MV-4-11 (cell line): Measurements from ENCODE around the gene AGPAT2.
A peak's percentile ranks its signal among the peaks of the same experiment; 100 is the strongest.

ENCODE experiments used
- DNase-seq: peaks from one replicate; lab custom pipeline; 2025; lab: John Stamatoyannopoulos, UW

Gene AGPAT2

DNA sequence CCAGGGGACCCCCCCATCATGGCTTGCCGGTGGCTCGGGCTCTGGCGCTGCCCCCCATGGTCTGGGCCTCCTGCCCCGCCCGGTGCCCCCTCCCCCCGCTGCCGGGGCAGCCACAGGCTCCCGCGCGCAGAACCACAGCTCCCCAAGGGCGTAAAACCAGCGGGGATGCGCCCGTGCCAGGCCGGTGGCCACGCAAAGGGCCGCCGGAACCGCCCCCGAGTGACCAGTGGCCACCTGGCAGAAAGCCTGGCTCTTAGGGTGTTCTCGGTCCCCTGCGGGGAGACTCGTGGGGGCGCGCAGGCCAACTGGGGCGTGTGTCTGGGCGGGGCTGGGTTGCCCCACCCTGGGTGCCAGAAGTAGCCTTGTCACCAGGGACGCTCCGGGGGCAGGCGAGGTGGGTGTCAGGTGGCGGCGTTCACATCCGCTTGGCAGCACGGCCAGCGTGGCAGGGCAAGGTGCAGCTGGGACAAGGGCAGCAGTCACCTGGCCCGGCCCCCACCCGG lies 515 bp upstream of the AGPAT2 start:
- no peak for DNase-seq

DNA sequence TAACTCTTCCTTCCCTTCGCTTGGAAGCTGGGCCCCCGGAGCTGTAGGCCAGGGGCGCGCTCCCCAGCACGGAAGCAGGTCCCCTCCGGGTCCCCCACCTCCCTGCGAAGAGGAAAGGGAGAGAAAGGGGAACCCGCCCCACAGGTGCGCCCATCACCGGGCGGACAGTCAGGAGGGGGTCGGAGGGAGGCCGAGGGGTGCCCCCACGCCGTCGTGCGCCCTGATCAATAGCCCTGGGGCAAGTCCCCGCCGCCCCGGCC lies 793 bp downstream of the AGPAT2 start:
- DNase-seq: no peak

DNA sequence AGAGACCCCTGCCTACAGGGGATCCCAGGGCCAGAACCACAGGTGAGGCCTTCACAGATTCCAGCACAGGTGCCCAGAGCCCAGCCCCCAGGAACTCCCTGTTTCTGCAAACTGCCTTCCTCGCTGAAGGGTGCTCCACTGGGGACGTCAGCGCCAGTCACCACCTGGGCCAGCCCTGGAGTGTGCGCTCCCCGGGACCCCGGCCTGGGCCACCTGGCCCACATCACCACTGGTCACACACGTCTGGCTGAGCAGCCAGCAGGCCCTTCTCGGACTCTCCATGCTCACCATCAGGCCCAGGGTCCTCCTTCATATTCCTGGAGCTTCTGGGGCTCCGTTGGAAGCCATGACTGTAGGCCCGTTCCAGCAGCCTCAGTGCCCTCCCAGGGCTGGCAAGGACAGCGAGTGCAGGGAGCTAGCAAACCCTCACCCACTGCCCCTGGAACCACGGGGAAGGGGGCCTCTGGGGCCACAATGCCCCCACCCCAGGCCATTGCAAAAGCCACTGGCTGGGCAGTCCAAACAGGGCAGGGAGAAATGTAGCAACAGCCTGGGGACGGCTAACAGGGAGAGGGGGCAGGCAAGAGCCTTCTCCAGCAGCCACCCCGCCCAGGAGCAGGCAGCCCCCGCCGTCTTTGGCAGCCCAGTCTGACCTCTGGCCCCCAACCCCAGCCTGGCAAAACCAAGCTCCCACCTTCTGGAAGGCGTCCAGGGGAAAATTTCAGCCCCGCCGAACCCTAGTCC lies 1.3 kb downstream of the AGPAT2 start:
- DNase-seq: peak; percentile 12

DNA sequence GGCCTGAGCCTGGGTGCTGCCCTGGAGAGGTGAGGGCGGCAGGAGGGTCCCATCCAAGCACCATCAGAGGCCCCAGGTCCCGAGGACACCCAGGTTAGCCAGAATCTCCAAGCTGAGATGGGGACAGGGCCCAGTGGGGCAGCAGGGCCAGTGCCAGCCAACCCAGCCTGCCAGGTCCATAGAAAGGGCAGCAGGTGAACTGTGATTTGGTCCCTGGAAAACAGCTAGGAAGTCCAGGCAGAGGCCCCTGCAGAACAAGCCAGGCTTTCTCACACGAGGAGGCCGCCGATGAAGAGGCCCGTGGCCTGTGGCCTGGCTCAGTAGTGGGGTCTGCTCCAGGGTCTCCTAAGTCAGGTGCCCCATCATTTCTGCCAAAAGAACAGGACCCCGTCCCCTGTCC lies 2.0 kb downstream of the AGPAT2 start:
- DNase-seq: no peak

DNA sequence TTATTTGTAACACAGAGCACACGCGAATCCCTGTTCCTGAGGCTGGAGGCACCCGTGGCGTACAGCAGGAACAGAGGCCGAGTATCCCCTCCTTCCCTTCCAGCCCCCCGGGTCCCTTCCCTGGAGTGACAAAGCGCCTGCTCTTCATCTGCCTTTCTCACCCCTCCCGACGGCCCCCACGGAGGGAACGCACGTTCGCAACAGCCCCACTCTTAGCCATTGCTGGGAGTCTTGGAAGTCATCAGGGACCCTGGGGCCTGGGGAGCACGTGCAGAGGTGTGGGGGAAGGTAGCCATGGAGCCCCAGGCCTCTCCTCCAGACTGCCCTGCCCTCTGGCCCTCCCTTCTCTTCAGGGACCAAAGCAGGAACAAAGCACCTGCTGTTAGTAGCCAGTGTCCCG lies 2.5 kb downstream of the AGPAT2 start:
- no peak for DNase-seq

DNA sequence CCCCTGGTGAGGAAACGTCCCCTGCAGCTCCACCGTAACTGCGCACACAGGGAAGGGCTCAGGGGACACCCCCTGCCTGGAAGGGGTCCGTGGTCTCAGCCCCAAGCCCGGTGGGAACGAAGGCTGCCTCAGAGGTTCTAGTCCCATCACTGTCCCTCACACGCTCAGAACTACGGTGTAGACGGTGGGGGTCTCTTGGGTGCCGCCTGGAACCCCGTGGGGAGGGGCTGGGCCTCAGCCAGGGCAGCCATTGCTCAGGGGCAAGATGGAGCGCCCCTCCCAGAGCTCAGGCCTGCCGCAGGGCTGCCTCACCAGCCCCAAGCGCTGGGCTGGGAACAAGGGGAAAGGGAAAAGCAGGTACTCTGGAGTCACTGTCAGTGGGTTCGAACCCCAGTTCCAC lies 2.9 kb downstream of the AGPAT2 start:
- no peak for DNase-seq

DNA sequence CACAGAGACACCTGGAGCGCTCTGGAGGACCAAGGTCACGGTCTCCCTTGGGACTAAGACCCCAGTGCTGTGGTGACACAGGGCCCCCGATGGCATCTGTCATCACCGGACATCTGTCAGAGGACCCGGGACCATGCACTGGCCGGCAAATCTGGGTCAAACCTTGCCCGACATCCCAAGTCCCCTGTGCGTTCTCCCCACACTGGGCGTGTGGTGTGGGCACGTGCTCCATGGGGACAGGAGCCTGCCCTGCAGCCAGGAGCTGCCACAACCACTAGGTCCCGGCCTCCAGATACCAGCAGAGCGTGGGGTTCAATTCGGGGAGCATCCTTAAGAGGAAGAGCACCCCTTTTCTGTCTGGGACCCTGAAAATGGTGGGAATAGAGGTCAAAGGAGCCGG lies 3.5 kb downstream of the AGPAT2 start:
- DNase-seq: no peak

DNA sequence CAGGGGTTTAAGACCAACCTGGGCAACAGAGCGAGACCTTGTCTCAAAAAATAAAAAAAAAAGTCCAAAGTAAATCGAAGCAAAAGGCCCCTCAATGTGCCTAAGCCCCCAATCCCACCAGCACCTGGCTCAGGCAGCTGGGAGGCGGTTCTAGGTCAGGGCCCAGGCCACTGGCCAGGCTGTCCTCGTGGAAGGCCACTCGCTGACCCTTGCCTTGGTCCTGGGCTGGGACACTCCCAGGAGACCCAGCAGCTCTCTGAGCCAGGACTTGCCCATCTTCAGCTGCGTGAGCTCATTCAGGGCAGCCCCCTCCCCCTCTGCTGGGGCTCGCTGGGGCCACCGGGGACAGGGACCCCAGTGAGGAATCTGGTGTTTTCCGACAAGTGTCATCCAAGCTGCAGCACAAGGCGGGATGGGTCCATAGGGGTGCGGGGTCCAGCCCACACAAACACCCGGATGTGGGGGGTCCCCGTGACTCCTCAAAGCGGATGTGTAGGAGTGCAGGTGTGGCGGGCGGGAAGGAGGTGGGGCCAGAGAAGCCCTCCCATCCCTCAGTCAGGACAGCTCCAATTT lies 4.0 kb downstream of the AGPAT2 start:
- no peak for DNase-seq

DNA sequence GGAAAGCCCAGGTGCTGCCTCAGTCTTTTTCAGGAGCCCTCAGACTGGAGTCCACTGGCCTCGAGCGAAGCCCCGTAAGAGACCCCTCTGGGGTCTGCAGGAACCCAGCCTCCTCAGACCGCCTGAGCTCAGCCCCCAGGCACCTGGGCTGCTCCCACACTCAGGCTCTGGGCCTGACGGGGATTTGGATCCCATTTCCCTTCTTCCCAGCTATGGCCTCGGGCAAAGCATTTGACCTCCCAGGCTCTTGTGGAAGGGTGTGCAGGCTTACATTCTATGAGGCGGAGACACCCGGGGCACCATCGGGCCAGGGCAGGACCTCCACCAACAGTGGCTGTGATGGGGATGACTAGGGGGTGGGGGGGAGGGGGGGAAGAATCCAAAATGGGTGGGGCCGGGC lies 4.5 kb downstream of the AGPAT2 start:
- DNase-seq: no peak

DNA sequence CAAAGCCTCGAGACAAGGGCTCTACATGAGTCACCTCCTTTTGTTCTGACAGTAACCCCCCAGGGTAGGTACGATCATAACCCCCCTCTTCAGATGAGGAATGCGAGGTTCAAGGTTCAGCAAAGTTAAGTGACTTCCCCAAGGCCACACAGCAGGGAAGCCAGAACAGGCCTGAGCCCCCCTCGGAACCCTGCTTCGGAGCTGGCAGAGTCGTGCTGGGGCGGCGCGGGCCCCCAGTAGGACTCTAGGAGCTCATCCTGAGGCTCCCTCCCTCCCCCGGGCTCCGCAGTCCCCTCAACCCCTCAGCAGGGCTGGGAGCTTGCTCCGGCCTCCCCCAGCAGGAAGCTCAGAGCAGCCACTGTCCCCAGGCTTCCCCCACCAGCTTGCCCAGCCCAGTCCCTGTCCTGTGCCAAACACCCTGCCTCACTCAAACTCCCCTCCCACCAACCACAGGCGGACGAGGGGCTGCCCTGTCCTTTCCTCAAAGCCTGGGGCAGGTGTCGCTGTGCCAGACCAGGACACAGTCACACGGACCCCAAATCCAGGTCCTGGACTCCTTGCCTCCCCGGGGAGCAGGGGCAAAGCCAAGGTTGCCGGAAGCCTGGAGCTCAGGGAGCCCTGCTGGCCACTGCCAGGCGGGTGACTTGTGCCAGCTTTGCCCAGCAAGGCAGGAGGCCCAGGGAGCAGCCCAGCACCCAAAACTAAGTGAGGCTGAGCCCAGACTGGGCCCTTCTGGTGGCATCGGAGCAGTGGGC lies 5.1 kb downstream of the AGPAT2 start:
- DNase-seq: no peak

DNA sequence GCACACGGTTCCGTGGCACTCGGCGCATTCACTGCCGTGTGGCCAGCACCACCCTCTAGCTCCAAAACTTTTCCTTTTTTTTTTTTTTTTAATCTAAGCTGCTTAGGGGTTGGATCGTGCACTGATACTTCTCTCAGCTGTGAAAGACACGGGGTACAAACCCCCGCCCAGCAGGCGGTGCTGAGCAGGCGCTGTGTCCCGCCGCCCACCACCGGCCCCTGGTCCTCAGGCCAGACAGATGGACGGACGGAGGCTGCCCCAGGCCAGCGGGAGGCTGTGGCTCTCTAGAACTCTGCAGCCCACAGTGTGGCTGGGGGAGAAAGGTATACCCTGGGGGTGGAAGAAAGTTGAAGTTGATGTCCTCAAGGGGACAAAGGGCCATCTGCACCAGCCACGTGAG lies 6.2 kb downstream of the AGPAT2 start:
- DNase-seq: no peak

DNA sequence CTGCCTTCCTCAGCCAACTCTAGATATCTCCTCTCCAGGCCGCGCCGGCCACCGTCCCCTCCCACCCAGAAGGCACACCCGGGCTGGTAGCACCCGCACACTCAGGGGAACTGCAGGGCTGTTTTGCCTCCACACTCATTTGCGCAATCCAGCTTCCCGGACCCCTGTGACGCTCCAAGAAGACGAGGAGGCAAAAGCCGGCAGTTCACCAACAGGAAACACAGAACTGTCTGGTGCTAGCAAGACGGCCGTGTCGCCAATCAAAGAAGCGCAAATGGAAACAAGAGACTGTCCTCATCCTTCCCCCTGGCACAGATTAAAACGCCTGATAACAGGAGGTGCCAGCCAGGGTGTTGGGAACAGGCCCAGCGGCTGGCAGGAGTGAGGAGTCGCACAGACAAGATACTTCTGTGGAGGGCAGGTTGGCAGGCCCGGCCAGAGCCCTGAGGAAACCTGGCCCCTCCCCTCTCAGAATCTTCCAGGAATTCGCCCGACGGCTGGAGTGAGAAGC lies 7.8 kb downstream of the AGPAT2 start:
- DNase-seq: peak; percentile 91

DNA sequence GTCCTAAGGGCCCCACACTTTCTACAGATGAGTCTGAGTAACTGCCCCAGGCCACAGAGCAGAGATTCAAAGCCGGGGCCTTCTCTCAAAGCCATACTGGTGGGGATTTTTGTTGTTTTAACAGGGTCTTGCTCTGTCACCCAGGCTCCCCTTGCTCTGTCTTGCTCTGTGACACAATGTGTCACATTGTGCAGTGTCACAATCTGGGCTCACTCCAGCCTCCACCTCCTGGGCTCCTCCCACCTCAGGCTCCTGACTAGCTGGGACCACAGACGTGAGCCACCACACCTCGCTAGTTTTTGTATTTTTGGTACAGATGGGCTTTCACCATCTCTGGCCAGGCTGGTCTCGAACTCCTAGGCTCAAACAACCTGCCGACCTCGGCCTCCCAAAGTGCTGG lies 8.6 kb downstream of the AGPAT2 start:
- DNase-seq: peak; percentile 9

DNA sequence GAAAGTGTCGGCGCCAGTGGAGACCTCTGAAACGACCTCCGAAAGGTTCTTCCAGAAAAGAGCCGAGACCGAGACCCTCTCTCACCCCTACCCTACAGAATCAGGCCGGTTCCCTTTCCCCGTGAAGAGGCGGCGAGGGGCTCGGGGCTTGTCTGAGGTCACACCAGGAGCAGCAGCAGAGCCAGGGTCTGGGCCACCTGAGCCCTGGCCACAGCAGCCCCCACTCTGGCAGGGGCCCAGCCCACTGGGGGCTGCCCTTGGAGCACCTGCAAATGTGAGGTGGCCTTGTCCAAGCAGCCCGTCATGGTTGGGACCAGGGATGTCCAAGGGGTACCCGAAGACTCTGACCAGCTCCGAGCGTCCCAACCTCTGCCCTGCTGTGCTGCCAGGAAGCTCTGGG lies 9.2 kb downstream of the AGPAT2 start:
- DNase-seq: no peak

DNA sequence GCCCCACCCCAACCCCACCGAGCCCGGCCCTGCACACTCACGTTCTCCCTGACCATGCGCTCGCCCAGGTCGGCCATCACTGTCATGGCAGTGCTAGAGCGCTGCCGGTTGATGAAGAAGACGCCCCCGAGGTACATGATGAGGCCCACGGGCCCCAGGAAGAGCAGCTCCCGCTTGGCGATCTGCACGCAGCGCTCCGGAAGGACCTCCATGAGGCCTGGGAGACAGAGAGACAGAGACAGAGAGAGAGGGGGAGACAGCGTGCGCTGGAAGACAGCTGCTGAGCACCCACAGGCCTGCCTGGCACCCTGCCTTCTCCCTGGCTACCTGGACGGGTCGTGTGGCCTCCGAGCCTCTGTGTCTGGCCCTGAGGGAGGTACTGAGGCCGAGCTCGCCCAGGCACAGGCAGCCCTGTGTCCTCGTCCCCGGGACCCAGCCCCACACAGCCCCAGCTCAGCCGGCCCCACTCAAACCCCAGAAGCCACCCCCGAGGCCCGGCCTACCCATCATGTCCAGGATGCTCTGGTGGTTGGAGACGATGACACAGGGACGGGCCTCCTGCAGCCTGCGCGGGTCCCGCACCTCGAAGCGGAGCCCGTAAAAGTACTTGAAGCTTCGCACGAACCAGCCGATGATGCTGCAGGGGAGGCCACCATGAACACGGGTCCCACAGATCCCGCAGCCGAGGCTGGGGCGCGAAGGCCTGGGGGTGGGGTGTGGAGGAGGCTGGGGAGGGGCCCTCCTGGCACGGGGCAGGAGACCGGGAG lies 10.2 kb downstream of the AGPAT2 start:
- DNase-seq: no peak

DNA sequence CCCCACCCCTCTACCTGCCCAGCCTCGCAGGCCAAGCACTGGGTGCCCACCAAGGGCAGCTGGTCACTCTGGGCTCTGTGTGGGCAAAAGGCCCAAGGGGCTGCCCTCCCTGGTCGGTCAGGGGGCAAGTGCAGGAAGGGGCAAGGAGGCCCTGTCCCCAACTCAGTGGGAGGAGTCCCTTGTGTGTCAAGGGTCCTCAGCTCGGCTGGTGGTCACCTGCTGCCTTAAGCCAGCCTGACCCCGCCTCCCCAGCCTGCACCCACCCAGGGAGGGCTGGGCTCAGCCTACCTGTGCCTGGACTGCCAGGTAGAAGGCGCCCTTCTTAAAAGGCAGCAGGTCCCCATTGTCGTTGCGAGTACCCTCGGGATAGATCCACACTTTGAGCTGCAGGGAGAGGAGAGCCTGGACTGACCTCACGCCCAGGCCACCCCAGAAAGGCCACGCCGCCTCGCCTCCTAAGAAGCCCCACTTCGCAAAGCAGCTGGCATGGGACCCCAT lies 10.9 kb downstream of the AGPAT2 start:
- no peak for DNase-seq

DNA sequence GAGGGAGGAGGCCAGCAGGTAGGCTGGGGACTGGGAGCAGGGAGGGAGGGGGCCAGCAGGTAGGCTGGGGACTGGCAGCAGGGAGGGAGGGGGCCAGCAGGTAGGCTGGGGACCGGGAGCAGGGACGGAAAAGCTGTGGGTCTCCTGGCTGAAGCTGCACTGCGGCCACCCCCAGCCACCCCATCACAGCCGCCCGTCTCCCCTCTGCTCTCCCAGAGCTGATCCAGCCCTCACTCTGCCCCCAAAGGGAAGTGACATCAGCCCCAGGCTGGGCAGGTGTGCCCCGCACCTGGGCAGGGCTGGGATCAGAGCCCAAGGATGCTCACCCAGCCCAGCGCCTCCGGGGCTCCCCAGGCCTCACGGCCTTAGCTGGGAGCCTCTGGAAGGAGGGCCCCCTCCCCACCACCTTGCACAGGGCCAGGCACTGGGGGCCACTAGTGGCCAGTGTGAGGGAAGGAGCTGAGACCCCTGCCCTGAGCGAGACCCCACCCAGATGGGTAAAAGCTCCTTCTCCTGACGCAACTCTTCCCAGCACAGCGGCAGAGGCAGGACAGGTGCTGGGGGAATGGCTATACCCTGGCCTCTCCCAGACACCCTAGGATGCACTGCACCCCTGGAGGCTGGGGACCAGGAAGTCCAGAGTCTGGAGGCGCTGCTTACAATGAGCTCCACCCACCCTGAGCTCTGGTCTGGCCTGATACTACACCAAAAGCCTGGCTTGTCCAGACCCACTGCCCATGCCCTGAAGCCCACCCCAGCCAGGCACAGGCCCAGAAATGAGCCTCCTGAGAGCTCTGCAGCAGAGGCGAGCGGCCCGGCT lies 11.6 kb downstream of the AGPAT2 start:
- no peak for DNase-seq

DNA sequence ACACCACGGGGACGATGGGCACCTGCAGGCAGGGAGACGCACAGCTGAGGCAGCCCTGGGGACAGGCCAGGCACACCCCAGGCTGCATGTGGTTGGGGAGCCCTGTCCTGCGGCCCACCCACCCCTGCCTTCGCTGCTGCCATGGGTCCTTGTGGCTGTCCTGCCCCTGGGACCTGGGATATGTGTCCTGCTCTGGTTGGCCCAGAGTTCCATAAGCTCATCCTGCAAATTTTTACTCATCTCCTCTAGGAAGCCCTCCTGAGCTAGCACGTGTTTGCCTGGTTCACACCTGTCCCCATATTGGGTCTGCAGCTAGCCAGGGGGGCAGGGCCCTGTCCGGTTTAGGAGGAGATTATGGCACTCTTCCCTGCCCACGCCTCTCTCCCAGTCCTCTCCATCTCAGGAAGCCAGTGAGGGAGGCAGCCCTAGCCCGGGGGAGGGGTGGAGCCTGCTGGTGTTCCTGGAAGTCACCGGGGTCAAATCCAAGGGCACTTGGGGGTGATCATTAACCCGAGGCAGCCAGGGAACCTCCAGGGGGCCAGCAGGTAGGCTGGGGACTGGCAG lies 12.4 kb downstream of the AGPAT2 start:
- no peak for DNase-seq

DNA sequence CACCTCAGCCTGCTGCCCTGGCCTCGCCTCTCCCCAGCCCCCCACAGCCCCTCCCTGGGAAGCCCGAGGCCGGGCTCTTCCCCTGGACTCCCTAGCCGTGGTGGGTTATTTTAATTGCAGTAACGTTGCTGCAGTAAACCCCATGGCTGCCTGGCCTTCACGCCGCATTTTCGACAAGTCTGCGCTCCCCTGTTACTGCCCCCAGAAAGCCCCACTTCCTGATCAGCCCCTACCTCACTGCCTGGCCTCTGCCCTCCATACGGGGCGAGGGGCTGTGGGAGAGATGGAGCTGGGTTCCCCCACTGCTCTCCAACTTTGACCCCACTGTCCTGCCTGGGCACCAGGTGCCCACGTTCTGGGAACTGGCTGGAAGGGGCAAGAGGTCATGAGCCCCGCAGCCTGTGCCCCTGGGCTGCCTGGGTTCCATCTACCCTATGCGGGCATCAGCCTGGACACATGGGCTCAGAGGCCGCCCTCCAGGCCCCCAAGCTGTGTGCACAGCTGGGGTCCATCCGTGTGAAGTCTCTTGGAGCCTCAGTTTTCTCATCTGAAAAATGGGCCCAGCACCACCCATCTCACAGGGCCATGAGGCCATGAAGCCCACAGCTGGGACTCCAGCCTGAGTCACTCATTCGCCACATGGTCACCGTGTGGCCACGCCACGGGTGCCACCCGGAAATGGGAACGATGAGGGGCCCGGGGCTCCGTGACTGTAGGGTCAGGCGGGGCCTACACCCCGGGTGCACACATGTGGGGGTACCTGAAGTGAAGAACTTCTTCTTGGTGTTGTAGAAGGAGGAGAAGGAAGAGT lies 13.1 kb downstream of the AGPAT2 start:
- no peak for DNase-seq
